ENCODE results near the gene GJB1.

DNA sequence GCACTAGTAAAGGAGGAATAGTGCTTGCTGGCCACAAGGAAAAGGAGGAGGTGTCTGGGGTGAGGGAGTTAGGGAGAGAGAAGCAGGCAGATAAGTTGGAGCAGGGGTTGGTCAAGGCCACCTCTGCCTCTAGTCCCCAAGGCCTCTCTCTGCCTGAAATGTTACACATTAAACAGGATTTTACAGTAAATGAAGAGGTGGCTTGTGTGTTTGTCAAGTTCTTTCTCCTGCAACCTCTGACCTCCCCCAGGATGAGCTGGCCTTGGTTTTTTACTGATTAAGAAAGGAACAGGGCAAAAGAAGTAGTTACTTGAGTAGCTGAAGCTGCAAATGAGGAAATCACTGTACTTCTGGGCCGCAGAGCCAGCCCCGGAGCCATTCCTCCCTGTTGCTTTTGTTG lies 2.0 kb downstream of the GJB1 start:
- TF ChIP-seq, protein P1, sequence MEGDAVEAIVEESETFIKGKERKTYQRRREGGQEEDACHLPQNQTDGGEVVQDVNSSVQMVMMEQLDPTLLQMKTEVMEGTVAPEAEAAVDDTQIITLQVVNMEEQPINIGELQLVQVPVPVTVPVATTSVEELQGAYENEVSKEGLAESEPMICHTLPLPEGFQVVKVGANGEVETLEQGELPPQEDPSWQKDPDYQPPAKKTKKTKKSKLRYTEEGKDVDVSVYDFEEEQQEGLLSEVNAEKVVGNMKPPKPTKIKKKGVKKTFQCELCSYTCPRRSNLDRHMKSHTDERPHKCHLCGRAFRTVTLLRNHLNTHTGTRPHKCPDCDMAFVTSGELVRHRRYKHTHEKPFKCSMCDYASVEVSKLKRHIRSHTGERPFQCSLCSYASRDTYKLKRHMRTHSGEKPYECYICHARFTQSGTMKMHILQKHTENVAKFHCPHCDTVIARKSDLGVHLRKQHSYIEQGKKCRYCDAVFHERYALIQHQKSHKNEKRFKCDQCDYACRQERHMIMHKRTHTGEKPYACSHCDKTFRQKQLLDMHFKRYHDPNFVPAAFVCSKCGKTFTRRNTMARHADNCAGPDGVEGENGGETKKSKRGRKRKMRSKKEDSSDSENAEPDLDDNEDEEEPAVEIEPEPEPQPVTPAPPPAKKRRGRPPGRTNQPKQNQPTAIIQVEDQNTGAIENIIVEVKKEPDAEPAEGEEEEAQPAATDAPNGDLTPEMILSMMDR (conservative IDR thresholded peaks at IDR 0.05; ENCODE audit: low read length) = no peak
- TF ChIP-seq EZH2phosphoT487 (IDR thresholded peaks at IDR 0.05; ENCODE audit: borderline replicate concordance, low read depth, low read length) = no peak
